A673 (cell line): ENCODE results near the gene SKA1.

Experiments used
- EZH2 ChIP-seq: fragments of 200-600 bp; sonication (generic); IDR thresholded peaks from 2 replicates; pipeline ENCODE4 v1.6.1; 2017; ENCODE audit warnings: borderline replicate concordance, low read depth, mild to moderate bottlenecking, mixed read lengths, antibody characterized with exemption, low read length; ENCODE audit not compliant: poor library complexity, severe bottlenecking
- TF ChIP-seq, protein P1 (sequence below): fragments of 300-800, 200-600 bp; sonication (generic); conservative IDR thresholded peaks from 2 replicates; pipeline ENCODE4 v1.5.1; 2017; ENCODE audit warnings: low read depth, mild to moderate bottlenecking, antibody characterized with exemption, low read length, moderate library complexity, mixed read lengths

DNA sequence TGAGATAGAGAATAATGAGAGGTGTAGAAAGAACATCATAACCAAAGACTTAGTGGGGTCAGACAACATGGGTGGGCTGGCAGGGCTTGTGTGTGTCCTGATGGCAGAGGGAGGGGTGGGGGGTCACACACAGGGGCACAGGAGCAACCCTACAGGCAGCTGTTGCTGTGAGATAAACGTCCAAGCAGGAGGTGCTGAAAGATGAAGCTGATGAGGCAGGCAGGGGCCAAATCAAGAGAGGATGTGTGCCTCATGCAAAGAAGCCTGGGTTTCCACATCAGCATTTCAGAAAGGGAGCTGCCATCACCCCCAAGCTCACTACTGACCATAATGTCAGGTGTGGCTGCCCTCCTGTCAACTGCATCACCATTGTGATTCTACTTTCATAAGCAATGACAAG is 16.0 kb upstream of the SKA1 start:
- TF ChIP-seq, protein P1, sequence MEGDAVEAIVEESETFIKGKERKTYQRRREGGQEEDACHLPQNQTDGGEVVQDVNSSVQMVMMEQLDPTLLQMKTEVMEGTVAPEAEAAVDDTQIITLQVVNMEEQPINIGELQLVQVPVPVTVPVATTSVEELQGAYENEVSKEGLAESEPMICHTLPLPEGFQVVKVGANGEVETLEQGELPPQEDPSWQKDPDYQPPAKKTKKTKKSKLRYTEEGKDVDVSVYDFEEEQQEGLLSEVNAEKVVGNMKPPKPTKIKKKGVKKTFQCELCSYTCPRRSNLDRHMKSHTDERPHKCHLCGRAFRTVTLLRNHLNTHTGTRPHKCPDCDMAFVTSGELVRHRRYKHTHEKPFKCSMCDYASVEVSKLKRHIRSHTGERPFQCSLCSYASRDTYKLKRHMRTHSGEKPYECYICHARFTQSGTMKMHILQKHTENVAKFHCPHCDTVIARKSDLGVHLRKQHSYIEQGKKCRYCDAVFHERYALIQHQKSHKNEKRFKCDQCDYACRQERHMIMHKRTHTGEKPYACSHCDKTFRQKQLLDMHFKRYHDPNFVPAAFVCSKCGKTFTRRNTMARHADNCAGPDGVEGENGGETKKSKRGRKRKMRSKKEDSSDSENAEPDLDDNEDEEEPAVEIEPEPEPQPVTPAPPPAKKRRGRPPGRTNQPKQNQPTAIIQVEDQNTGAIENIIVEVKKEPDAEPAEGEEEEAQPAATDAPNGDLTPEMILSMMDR: no peak
- TF ChIP-seq EZH2: no peak
